ENCODE data around the gene RPL35A. TPM values are rescaled to one million over a fixed set of nuclear protein-coding genes. Genes with fewer than 3 reads are reported as not detected.

Gene RPL35A
- total and polyA plus RNA-seq, 2 of the 8 experiments (the other 6 are each of a cell fraction or from before 2014, with no cell fraction given): 695 to 1,393 TPM

GRCh38 chr3:197926418-197926817 lies 23.6 kb upstream of the RPL35A start:
- ChIA-PET CTCF (ENCODE audit: partially characterized antibody) (interaction anchor here (0.6 to 2.8 kb wide), 21 partner anchors 10 to 1585 kb away, joined by 3 to 20 read pairs (median 4); no protein-coding TSS in a partner anchor), POLR2A (ENCODE audit: partially characterized antibody) (interaction anchor here (1.1 to 1.5 kb wide), 3 partner anchors 18 to 27 kb away, joined by 3 to 7 read pairs (median 5); no protein-coding TSS in a partner anchor)
- H4K5ac ChIP-seq (ENCODE audit: insufficient read length, low read depth, low read length): no peak overlapping the region
- no peak overlapping the region for H3K18ac ChIP-seq (ENCODE audit: extremely low read depth, low read length)
- no peak overlapping the region for H2BK15ac ChIP-seq (ENCODE audit: low read length)
- no peak overlapping the region for H3K4me3 ChIP-seq (ENCODE audit: extremely low read depth in 1 of 4, insufficient read depth in 2 of 4, low read depth in 3 of 4, low read length in 4 of 4)
- H3K56ac ChIP-seq (replicated peaks; ENCODE audit: insufficient read length, low read depth, low read length): no peak overlapping the region
- DNase-seq (ENCODE audit: low read depth in 1 of 2, low spot score in 2 of 2): peak; percentile 21 to 89
- H3K4me2 ChIP-seq (ENCODE audit: insufficient read depth in 1 of 2, low read depth in 2 of 2, low read length in 2 of 2): no peak overlapping the region
- no peak overlapping the region for H3K4ac ChIP-seq (replicated peaks; ENCODE audit: insufficient read length, low read depth, low read length)
- no peak overlapping the region for H2BK5ac ChIP-seq (ENCODE audit: low read depth, low read length)
- H4K91ac ChIP-seq (replicated peaks; ENCODE audit: insufficient read length, low read length): no peak overlapping the region
- no peak overlapping the region for H2AK5ac ChIP-seq (ENCODE audit: low read depth, low read length)
- H2AFZ ChIP-seq (ENCODE audit: low read length): peak overlapping the region; percentile 25; the same call in 1 of the 2 replicates
- no peaks in the 10 kb centered on the region; a peak in 1 of 8 replicates for H3K36me3 ChIP-seq (ENCODE audit: control insufficient read depth in 2 of 4, insufficient read depth in 4 of 4, low read length in 3 of 4)
- no peaks in the 10 kb centered on the region for H3K79me2 ChIP-seq (ENCODE audit: control insufficient read depth in 1 of 2, insufficient read depth in 2 of 2, low read length in 2 of 2)
- no peak for FAIRE-seq
- no peak overlapping the region for H2BK12ac ChIP-seq (ENCODE audit: low read depth, low read length)
- TF ChIP-seq TEAD4 (IDR thresholded peaks at IDR 0.05; ENCODE audit: low read depth, low read length) (0 out of 2 replicates have a peak, but pooled peaks have one; percentile 13), CTCF (IDR thresholded peaks at IDR 0.05; ENCODE audit: control extremely low read depth in 1 of 3, insufficient read depth in 1 of 3, low read depth in 1 of 3, low read length in 3 of 3) (peak; percentile 62 to 93 (median 88)), RAD21 (IDR thresholded peaks at IDR 0.05 in 1 of 2, conservative IDR thresholded peaks at IDR 0.05 in 1 of 2; ENCODE audit: low read depth in 2 of 2, low read length in 2 of 2) (peak; percentile 65 to 66), EGR1 (IDR thresholded peaks at IDR 0.05; ENCODE audit: borderline replicate concordance, low read depth, low read length) (no peak)
- no peaks in the 10 kb centered on the region for H3K4me1 ChIP-seq (replicated peaks in 1 of 4; ENCODE audit: control insufficient read depth in 3 of 4, insufficient read depth in 4 of 4, low read length in 3 of 4)
- H3K23ac ChIP-seq (ENCODE audit: insufficient read length): no peak overlapping the region
- no peak overlapping the region for H4K8ac ChIP-seq (ENCODE audit: extremely low read depth, insufficient read depth, low read length)
- H3K79me1 ChIP-seq (ENCODE audit: low read depth, low read length): no peaks in the 10 kb centered on the region
- no peaks in the 10 kb centered on the region for H3K23me2 ChIP-seq (ENCODE audit: low read depth, low read length)
- no peak overlapping the region for H3K14ac ChIP-seq (ENCODE audit: insufficient read length)
- WGBS, 2 experiments (ENCODE audit: extremely low coverage in 1 of 2, insufficient coverage in 1 of 2, insufficient read length in 1 of 2, insufficient replicate concordance in 2 of 2, low coverage in 1 of 2, low lambda C conversion rate in 2 of 2, missing lambda C conversion rate in 1 of 2): 59% methylated on average over 7 of the region's 7 CpGs; no CpG with 5 or more reads in 1 of the 2 experiments
- no peaks in the 10 kb centered on the region for H3K27me3 ChIP-seq (replicated peaks in 1 of 4; ENCODE audit: control insufficient read depth in 3 of 4, extremely low read depth in 1 of 4, insufficient read depth in 3 of 4, low read length in 3 of 4)
- no peaks in the 10 kb centered on the region for H3K9me3 ChIP-seq (ENCODE audit: insufficient read depth in 2 of 2, low read depth in 1 of 2, low read length in 1 of 2)
- no peak overlapping the region for H2BK20ac ChIP-seq (ENCODE audit: low read length)
- H3K27ac ChIP-seq (ENCODE audit: low read depth, low read length): no peak overlapping the region
- no peaks in the 10 kb centered on the region for H4K20me1 ChIP-seq (replicated peaks in 1 of 2; ENCODE audit: control insufficient read depth in 1 of 2, insufficient read depth in 2 of 2, low read length in 2 of 2)
- no peak overlapping the region for H2BK120ac ChIP-seq (replicated peaks; ENCODE audit: low read depth, low read length)
- H3K9ac ChIP-seq (replicated peaks in 1 of 4; ENCODE audit: extremely low read depth in 1 of 4, low read depth in 3 of 4, low read length in 3 of 4): no peak overlapping the region
